ENCODE data around the gene MGAT3.
A peak's percentile ranks its signal among the peaks of the same experiment; 100 is the strongest.

The MGAT3 gene

DNA sequence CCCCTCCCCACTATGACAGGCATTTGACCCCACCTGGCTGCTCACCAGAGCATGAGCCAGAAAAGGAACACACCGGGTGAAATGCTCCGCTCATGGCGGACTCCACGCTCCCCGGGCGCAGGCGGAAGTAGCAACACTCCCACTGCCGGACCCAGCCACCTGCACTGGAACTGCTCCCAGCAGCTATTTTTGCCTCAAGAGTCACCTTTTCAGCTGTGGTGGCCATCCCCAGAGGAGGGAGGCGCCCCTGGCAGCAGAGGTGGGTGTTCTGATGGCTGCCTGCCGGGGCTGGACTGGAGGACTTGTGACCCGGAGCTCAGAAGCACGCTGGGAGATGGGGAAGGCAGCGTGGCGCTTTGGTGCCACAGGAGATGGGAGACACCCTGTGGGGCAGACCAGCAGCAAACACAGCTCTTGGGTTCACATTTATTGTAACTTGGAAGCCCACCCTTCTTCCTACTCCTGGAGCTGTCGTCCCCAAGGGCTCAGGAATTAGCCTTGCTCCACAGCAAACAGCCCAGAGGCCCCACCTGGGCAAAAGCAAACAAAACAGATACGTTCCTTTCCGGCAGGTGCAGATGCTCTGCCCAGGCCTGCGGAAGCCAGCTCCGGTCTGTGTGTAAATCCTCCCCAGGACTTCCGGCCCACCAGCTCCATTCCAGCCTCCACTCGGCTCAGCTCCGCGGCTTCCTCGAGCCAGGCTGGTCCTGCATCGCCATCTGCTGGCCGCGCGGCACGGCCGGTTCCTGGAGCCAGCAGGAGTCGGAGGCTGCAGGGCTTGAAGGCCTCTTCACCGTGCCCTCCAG is 72.1 kb downstream of the MGAT3 start:
- DNase-seq (ENCODE audit: low read depth in 2 of 2), result peak; percentile 83 to 85

GRCh38 chr22:39529487-39529851 is 72.7 kb downstream of the MGAT3 start:
- DNase-seq (ENCODE audit: low read depth in 2 of 2), result no peak

GRCh38 chr22:39530116-39530515 is 73.3 kb downstream of the MGAT3 start:
- DNase-seq (ENCODE audit: low read depth in 2 of 2), result no peak

GRCh38 chr22:39530692-39531331 is 74.0 kb downstream of the MGAT3 start:
- DNase-seq (ENCODE audit: low read depth in 2 of 2), result no peak

DNA sequence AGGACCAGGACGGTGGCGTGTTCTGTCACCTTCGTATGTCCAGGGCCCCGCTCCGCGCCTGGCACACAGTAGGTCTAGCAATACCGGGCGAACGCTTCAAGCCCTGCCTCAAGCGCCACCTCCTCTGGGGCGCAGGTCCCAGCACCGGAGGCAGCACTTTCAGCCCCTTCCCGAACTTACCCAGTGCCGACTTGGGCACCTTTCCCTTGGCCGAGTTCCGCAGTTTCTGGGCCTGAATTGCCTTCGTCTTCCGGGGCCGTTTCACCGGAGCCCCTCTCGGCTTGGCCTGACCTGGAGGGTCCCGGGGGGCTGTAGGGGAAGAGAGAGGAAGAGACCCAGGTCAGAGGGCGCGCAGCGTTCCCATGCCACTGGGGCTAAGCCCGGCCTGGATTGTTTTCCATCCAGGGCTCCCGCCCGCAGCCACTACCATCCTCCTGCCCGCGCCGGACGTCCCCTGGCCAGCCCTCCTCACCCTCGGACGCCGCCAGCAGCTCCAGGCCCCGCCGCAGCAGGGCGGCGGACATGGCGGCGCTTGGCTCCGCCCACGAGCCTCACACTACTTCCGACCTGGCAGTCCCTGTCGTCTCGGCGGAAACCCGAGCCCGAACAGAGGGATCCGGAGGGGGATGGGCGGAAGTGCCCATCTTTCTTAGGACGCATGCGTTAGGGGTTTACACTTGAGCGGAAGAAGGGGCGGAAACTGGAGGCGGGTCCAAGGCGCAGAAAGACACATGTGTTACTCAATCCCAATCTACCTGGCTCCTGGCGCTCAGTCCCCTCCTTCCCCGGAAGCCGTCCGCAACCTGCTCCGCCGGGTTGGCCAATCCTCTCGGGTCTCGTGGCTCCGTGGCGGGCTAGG is 75.6 kb downstream of the MGAT3 start, which contains the start of gene RPS19BP1:
TSS of gene RPS19BP1 (minus strand) at position 534 of the 859 bp plus-strand sequence. CDS start at position 524, 10 bp downstream.
- DNase-seq (ENCODE audit: low read depth in 2 of 2), result peak; percentile 97 to 99

DNA sequence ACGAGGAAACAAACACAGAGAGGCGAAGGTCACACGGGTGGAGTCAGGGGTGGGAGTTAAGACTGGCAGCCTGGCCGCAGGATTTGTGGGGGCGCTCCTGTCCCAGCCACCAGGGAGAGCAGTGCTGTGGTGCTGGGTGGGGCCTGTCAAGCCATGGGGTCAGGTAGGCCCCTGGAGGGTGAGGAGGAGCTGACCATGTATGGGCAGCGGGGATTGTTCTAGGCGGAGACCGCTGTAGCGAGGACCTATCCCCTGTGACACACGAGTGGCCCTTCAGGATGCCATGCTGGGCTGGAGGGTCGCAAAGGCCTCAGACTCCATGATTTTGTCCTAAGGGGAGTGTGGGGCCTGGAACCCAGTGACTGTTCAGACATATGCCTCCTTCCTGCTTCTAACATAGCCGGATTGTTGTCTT is 77.3 kb downstream of the MGAT3 start:
- DNase-seq (ENCODE audit: low read depth in 2 of 2), result no peak

DNA sequence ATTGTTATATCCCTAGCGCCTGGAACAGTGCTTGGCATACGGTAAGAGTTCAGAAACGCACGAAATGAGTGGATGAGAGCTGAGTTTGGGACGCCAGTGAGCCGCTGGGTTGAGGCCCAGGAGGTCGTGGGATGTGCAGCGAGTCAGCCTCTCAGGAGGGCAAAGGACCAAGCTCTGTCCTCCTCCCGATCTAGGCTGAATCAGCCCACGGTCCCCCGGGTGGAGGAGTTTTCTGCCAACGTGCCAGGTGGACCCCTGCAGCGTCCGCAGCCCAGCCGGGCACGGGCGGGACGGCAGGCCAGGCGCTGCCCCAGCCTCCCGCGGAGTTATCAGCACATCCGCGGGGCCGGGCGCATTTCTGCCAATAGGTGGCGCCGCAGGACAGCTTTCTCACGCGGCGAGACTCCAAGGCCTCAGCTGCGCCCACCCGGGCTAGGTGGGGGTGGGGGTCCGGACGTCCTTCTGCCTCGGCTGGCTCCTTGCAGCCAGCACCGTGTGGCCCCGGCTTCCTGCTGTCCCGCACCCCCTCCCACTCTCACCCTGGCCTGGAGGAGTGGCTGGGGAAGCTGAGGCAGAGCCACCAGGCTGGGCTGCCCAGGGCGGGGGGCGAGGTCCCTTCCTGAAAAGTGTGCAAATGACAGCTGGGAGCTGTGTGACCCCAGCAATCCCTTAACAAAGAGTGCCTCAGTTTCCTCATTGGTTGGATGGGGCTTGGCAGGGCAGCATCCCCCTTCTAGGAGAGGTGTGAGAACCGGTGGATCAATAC is 78.0 kb downstream of the MGAT3 start:
- DNase-seq (ENCODE audit: low read depth in 2 of 2), result peak; percentile 70 to 78

DNA sequence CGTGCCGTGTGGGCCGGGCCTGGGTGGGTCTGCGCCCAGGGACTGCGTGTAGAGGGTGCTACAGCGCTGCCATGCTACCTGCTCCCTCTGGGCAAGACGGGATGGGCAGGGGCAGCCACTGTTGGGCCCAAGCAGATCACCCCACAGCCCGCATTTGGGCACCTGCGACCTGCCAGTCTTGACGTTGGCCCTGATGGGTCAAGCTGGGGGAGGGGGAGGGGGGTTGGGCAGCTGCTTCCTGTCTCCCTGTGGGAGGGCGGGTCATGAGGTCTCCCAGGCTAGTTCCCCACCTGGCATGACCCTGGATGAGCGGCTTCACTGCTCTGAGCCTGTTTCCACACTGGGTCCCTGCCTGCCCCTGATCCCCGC is 78.5 kb downstream of the MGAT3 start:
- no peak for DNase-seq (ENCODE audit: low read depth in 2 of 2)

DNA sequence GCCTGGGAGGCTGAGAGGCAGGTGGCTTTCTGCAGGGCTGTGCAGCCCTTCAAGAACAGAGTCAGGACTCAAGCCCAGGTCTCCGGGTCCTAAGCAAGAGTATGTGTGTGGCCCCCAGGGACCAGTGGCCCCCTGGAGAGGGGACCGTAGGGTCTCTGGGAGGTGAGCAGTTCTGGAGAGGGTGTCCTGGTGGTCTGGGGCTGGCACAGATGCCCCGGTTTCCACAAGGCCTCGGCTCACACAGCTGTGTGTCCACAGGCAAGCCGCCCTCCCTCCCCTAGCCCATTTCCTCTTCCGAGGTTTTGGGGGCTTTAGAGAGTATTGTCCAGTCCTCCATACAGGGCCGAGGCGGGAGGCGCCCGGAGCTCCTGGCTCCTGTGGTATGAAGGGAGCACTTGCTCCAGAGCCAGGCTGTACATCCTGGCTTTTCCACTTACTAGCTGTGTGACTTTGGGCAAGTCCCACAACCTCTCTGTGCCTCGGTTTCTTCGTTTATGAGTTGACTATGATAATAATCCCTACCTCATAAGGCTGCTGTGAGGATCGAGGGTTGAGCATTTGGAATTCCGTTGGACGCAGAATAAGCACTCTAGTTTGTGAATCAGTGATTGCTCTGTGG is 79.1 kb downstream of the MGAT3 start:
- DNase-seq (ENCODE audit: low read depth in 2 of 2), result no peak

GRCh38 chr22:39536711-39537110 is 79.9 kb downstream of the MGAT3 start:
- no peak for DNase-seq (ENCODE audit: low read depth in 2 of 2)

- DNase-seq (ENCODE audit: low read depth in 2 of 2), result no peak
Measured at GRCh38 chr22:39537975-39538374, 81.2 kb downstream of the MGAT3 start.

Data from stimulated activated CD8-positive, alpha-beta memory T cell treated with anti-CD3 and anti-CD28 coated beads, Interleukin-2, amount 100 ng/mL, for 48 hours (primary cell).